Ectodermal cell (in vitro differentiated cells): ENCODE measurements around the gene NUCKS1.

Source experiments
- H3K27ac ChIP-seq: 2 replicates; pipeline ENCODE4 v1.7.0; 2013; ENCODE audit warnings: mild to moderate bottlenecking, low read depth, low read length; ENCODE audit not compliant: insufficient read depth, poor library complexity, severe bottlenecking
- H3K27me3 ChIP-seq: 2 replicates; pipeline ENCODE4 v1.7.0; 2013; ENCODE audit warnings: mild to moderate bottlenecking, low read length; ENCODE audit not compliant: insufficient read depth, control insufficient read depth, poor library complexity, severe bottlenecking
- H3K36me3 ChIP-seq: one replicate; pipeline ENCODE4 v1.7.0; 2013; ENCODE audit warnings: low read length; ENCODE audit not compliant: control insufficient read depth, insufficient read depth
- H3K4me1 ChIP-seq: one replicate; pipeline ENCODE4 v1.7.0; 2013; ENCODE audit warnings: low read length; ENCODE audit not compliant: control insufficient read depth, insufficient read depth
- H3K4me3 ChIP-seq: 2 replicates; pipeline ENCODE4 v1.7.0; 2013; ENCODE audit warnings: low read depth, low read length, control low read depth; ENCODE audit not compliant: insufficient read depth
- H3K9me3 ChIP-seq: 2 replicates; pipeline ENCODE4 v1.7.0; 2013; ENCODE audit warnings: mild to moderate bottlenecking, low read length, moderate library complexity; ENCODE audit not compliant: control insufficient read depth
- WGBS, 2 experiments: methylation state at CpG; one replicate each; pipeline ENCODE4 v1.1.7; 2013; ENCODE audit warnings: missing lambda C conversion rate in 2 of 2; 5-methylcytosine and 5-hydroxymethylcytosine counted together

Gene NUCKS1

GRCh38 chr1:205751036-205751651 is 1.2 kb upstream of the NUCKS1 start:
- no peaks in the 10 kb centered on the region for H3K27me3 ChIP-seq
- WGBS, 2 experiments = 83 to 84% methylated on average over 13 of the region's 13 CpGs
- H3K4me3 ChIP-seq = no peak overlapping the region
- no peak overlapping the region for H3K27ac ChIP-seq
- H3K4me1 ChIP-seq = peaks cover 8% of the 10 kb centered on the region
- no peaks in the 10 kb centered on the region for H3K9me3 ChIP-seq
- no peaks in the 10 kb centered on the region for H3K36me3 ChIP-seq

- H3K9me3 ChIP-seq = no peaks in the 10 kb centered on the region
- H3K27me3 ChIP-seq = no peaks in the 10 kb centered on the region
- no peaks in the 10 kb centered on the region for H3K36me3 ChIP-seq
- H3K4me1 ChIP-seq = peaks cover 13% of the 10 kb centered on the region
- peak overlapping the region; percentile 97 for H3K4me3 ChIP-seq
- WGBS, 2 experiments = 0% methylated on average over 76 to 81 of the region's 81 CpGs
- peak overlapping the region; percentile 83 for H3K27ac ChIP-seq
Measured at GRCh38 chr1:205749234-205750137, 496 bp downstream of the NUCKS1 start.

DNA sequence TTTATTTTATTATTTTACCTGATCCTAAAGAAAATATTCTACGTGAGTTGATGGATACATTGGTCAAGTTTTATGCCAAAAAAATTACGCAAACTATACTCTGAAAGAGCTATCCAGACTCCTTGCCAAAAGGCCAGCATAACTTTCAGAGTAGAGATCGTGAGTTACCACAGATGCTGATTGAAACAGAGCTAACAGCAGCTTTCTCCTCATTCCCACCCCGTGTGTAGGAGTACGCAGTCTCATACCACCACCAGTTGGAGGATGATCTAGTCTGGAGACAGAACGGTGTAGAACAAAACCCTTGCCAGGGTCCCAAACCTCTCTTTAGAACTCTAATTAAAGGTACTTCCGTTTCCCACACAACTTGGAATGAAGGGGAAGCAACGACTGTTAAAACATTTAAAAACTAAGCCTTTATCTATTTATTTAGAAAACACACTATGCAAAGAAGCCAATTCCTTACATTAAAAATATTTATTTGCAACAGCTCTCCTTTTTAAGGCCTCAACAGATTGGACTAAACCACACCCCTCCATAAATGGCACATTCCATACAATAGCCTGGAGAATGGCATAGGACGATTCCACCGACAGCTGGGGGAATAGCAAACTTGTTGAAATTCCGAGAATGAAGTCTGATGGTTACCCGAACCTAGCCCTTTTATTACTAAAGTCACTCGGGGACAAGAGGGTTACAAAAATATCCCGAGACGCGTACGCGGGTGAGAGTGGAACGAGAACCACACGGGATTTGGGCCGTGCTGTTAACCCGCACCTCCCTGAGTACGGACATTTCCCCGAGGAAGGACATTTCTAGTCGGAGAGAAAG is 1.4 kb downstream of the NUCKS1 start:
- Histone ChIP-seq H3K36me3 (no peaks in the 10 kb centered on the region), H3K9me3 (no peaks in the 10 kb centered on the region), H3K4me1 (peaks cover 17% of the 10 kb centered on the region), H3K27me3 (no peaks in the 10 kb centered on the region), H3K27ac (peak overlapping the region; percentile 70), H3K4me3 (peak overlapping the region; percentile 97)
- WGBS, 2 experiments = 4 to 5% methylated on average over 25 of the region's 25 CpGs

DNA sequence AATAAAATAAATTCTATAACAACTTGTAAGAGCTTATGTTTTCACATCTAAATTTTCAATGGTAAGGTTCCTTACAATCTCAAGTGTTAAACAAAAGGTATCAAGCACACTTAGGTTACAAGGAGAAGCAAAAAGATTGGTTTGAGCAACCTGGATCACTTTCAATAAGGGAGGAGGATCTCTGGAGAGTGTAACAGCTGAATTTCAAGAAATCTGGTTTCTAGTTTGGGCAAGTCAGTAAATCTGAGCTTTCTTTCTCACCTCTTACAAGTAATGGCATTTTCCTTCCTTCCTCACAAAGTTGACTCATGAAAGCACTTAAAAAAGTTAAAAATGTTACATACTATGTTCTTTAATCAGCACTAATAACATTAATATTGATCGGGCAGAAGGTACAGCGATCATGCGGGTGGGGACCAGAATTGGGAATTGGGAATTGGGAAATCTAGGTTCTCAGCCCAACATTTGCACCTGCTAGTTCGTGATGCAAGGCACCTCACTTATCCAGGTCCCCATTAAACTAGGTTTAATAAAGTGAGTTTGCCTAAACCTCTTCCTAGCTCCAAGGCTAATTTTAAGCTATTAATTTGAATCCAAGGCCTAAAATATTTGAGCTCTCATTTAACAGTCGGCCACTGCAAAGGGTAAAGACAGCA is 3.1 kb downstream of the NUCKS1 start:
- H3K9me3 ChIP-seq = no peaks in the 10 kb centered on the region
- peaks cover 17% of the 10 kb centered on the region for H3K4me1 ChIP-seq
- H3K4me3 ChIP-seq = peak overlapping the region; percentile 10
- WGBS, 2 experiments = 85 to 90% methylated on average over 5 of the region's 5 CpGs
- H3K27ac ChIP-seq = no peak overlapping the region
- H3K36me3 ChIP-seq = peaks cover 4% of the 10 kb centered on the region
- no peaks in the 10 kb centered on the region for H3K27me3 ChIP-seq

DNA sequence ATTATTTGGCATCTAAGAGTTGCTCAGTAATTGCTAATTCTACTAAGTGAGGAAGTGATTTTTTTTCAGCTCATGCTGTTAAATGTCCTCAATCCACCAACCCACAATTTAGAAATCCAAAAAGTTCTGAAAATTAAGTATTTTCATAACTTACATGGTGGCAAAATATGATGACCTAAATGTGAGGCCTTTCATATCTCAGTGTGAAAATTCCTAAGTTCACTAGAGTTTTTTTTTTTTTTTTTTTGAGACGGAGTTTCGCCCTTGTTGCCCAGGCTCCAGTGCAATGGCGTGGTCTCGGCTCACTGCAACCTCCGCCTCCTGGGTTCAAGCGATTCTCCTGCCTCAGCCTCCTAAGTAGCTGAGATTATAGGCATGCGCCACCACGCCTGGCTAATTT is 5.6 kb downstream of the NUCKS1 start:
- Histone ChIP-seq H3K27me3 (no peaks in the 10 kb centered on the region), H3K4me3 (no peak overlapping the region), H3K36me3 (peaks cover 11% of the 10 kb centered on the region), H3K27ac (no peak overlapping the region), H3K4me1 (peaks cover 17% of the 10 kb centered on the region), H3K9me3 (no peaks in the 10 kb centered on the region)
- 86 to 91% methylated on average over 7 to 8 of the region's 8 CpGs for WGBS, 2 experiments

GRCh38 chr1:205743977-205744376 is 6.0 kb downstream of the NUCKS1 start:
- H3K4me1 ChIP-seq = peaks cover 17% of the 10 kb centered on the region
- WGBS, 2 experiments = 37 to 40% methylated on average over 4 of the region's 4 CpGs
- no peak overlapping the region for H3K27ac ChIP-seq
- H3K4me3 ChIP-seq = no peak overlapping the region
- peaks cover 12% of the 10 kb centered on the region for H3K36me3 ChIP-seq
- no peaks in the 10 kb centered on the region for H3K27me3 ChIP-seq
- no peaks in the 10 kb centered on the region for H3K9me3 ChIP-seq

GRCh38 chr1:205741681-205742080 is 8.3 kb downstream of the NUCKS1 start:
- H3K4me3 ChIP-seq = no peak overlapping the region
- H3K9me3 ChIP-seq = no peaks in the 10 kb centered on the region
- 91 to 100% methylated on average over 1 of the region's 1 CpG for WGBS, 2 experiments
- no peaks in the 10 kb centered on the region for H3K27me3 ChIP-seq
- peaks cover 12% of the 10 kb centered on the region for H3K36me3 ChIP-seq
- no peak overlapping the region for H3K27ac ChIP-seq
- H3K4me1 ChIP-seq = peaks cover 9% of the 10 kb centered on the region

- Histone ChIP-seq H3K27ac (no peak overlapping the region), H3K9me3 (no peaks in the 10 kb centered on the region), H3K27me3 (no peaks in the 10 kb centered on the region), H3K4me1 (peaks cover 4% of the 10 kb centered on the region), H3K36me3 (peaks cover 12% of the 10 kb centered on the region), H3K4me3 (no peak overlapping the region)
- 76 to 77% methylated on average over 5 of the region's 5 CpGs for WGBS, 2 experiments
Measured at GRCh38 chr1:205739348-205740160, 10.4 kb downstream of the NUCKS1 start.

GRCh38 chr1:205735218-205735617 is 14.8 kb downstream of the NUCKS1 start:
- Histone ChIP-seq H3K27ac (no peak overlapping the region), H3K9me3 (no peaks in the 10 kb centered on the region), H3K36me3 (peaks cover 8% of the 10 kb centered on the region), H3K27me3 (no peaks in the 10 kb centered on the region), H3K4me1 (no peaks in the 10 kb centered on the region), H3K4me3 (no peak overlapping the region)
- 89 to 93% methylated on average over 1 of the region's 1 CpG for WGBS, 2 experiments
